Left ventricle myocardium inferior (tissue), 1 donor: ENCODE data around the gene KLHL28. TPM values are rescaled to one million over a fixed set of nuclear protein-coding genes. Genes with fewer than 3 reads are reported as not detected.

Source experiments
- DNase-seq: peaks from one replicate; pipeline ENCODE4 v3.0.0-alpha.2; 2020
- H3K27ac ChIP-seq: fragments of 200-600 bp; replicated peaks from 2 replicates; pipeline ENCODE4 v1.8.0; 2021
- H3K27me3 ChIP-seq: fragments of 200-600 bp; 2 replicates; pipeline ENCODE4 v1.8.0; 2021; ENCODE audit warnings: low read depth
- H3K36me3 ChIP-seq: fragments of 200-600 bp; 2 replicates; pipeline ENCODE4 v1.8.0; 2021
- H3K4me1 ChIP-seq: fragments of 200-600 bp; 2 replicates; pipeline ENCODE4 v1.8.0; 2021
- H3K4me3 ChIP-seq: fragments of 200-600 bp; 2 replicates; pipeline ENCODE4 v1.8.0; 2021; ENCODE audit warnings: mild to moderate bottlenecking, moderate library complexity
- H3K9me3 ChIP-seq: fragments of 200-600 bp; replicated peaks from 2 replicates; pipeline ENCODE4 v1.8.0; 2021
- CTCF ChIP-seq: fragments of 200-600 bp; IDR thresholded peaks from 2 replicates; pipeline ENCODE4 v1.8.0; 2021; ENCODE audit warnings: antibody characterized with exemption, mild to moderate bottlenecking, borderline replicate concordance
- intact Hi-C: fragments of 100-400 bp; cut with micrococcal nuclease; formaldehyde crosslinking; loops from one replicate; pipeline ENCODE4 v1.11.0; 2022
- total RNA-seq: library from RNA; stranded (reverse); fragmentation: NEBNext Ultra II Directional; extraction: Animal tissue kit (Norgen Biotek cat#: 25700); gene quantifications from one replicate; pipeline ENCODE4 v1.2.1, GENCODE V29; 2021
- donor health status: DM: no; HTN: yes; CAD: no; lungs with severe emphysema.

KLHL28 gene
- total RNA-seq, 1 donor from 2014 or later = 10.0 TPM

GRCh38 chr14:44963775-44964380 is 2.1 kb upstream of the KLHL28 start:
- intact Hi-C loops = no loop called here

GRCh38 chr14:44963044-44963528 is 1.3 kb upstream of the KLHL28 start:
- Histone ChIP-seq H3K4me1 (peaks cover 97% of the 10 kb centered on the region), H3K9me3 (no peaks in the 10 kb centered on the region), H3K27ac (peak overlapping the region; percentile 89), H3K36me3 (no peaks in the 10 kb centered on the region), H3K4me3 (peak overlapping the region; percentile 94), H3K27me3 (no peaks in the 10 kb centered on the region)
- no peak for DNase-seq
- TF ChIP-seq CTCF = no peak
- intact Hi-C loops = no loop called here

More at GRCh38 chr14:44963775-44964380, 2.1 kb upstream of the KLHL28 start:
- H3K4me3 ChIP-seq = peak overlapping the region; percentile 94
- TF ChIP-seq CTCF = no peak
- peaks cover 97% of the 10 kb centered on the region for H3K4me1 ChIP-seq
- H3K27ac ChIP-seq = peak overlapping the region; percentile 89
- no peaks in the 10 kb centered on the region for H3K27me3 ChIP-seq
- no peaks in the 10 kb centered on the region for H3K9me3 ChIP-seq
- DNase-seq = no peak
- no peaks in the 10 kb centered on the region for H3K36me3 ChIP-seq

DNA sequence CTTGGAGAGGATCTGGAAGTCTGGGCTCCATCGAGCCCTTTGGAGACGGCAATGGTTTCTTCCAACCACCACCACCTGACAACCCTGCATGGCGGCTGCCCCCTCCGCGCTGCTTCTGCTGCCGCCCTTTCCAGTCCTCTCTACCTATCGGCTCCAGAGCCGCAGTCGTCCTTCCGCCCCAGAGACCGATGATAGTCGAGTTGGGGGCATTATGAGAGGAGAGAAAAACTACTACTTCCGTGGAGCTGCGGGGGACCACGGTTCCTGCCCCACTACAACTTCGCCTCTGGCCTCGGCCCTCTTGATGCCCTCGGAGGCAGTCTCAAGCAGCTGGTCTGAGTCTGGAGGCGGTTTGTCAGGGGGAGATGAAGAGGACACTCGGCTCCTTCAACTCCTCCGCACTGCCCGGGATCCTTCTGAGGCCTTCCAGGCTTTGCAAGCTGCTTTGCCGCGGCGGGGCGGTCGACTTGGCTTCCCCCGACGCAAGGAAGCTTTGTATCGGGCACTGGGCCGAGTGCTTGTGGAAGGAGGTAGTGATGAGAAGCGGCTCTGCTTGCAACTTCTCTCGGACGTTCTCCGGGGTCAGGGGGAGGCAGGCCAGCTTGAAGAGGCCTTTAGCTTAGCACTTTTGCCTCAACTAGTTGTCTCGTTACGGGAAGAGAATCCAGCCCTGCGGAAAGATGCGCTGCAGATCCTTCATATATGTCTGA is 742 bp upstream of the KLHL28 start:
- Histone ChIP-seq H3K27ac (peak overlapping the region; percentile 89), H3K4me3 (peak overlapping the region; percentile 94), H3K9me3 (no peaks in the 10 kb centered on the region), H3K27me3 (no peaks in the 10 kb centered on the region), H3K4me1 (peaks cover 97% of the 10 kb centered on the region), H3K36me3 (no peaks in the 10 kb centered on the region)
- no peak for TF ChIP-seq CTCF
- intact Hi-C loops = no loop called here
- peak; percentile 57 for DNase-seq

GRCh38 chr14:44961151-44961553 is 595 bp downstream of the KLHL28 start:
- TF ChIP-seq CTCF = no peak
- H3K9me3 ChIP-seq = no peaks in the 10 kb centered on the region
- peak overlapping the region; percentile 94 for H3K4me3 ChIP-seq
- H3K27me3 ChIP-seq = no peaks in the 10 kb centered on the region
- peak; percentile 54 for DNase-seq
- H3K27ac ChIP-seq = peak overlapping the region; percentile 89
- no peaks in the 10 kb centered on the region for H3K36me3 ChIP-seq
- H3K4me1 ChIP-seq = peaks cover 86% of the 10 kb centered on the region
- intact Hi-C loops = no loop called here

- Histone ChIP-seq H3K27me3 (no peaks in the 10 kb centered on the region), H3K9me3 (no peaks in the 10 kb centered on the region), H3K4me3 (peak overlapping the region; percentile 94), H3K36me3 (no peaks in the 10 kb centered on the region), H3K27ac (peak overlapping the region; percentile 89), H3K4me1 (peaks cover 84% of the 10 kb centered on the region)
- no peak for TF ChIP-seq CTCF
- intact Hi-C loops = no loop called here
- no peak for DNase-seq
Measured at GRCh38 chr14:44960646-44961045, 1.1 kb downstream of the KLHL28 start.
